Activated T-cell treated with anti-CD3 and anti-CD28 coated beads, Interleukin-2, amount 50 U/mL, for 48 hours (primary cell): ENCODE measurements around the gene SCAI.
"Not testable (repeated sequence)": the region's sequence is repeated elsewhere in the genome, so short reads cannot be mapped to it uniquely, and the experiment has no call there.

Experiments used
- DNase-seq, 2 experiments: peaks; one replicate each; pipeline ENCODE4 v3.0.0-alpha.2; 2020

SCAI gene

DNA sequence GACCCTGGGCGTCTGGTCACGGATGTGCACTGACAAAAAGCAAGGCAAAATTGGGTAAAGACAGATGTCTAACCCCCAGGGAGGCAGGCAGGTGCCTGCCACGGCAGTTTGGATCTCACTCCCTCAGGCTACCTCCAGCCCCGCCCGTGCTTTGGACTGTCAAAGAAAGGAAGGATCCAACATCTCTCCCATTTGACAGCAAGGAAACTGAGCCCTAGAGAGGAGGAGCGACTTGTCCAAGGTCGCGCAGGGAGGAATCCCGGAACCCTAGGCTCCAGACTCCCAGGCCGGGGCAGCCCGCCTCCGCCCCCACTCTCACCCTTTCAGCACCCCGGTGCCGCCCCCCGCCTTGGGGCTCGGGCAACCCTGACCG, 202.8 kb downstream of the SCAI start:
- no peak for DNase-seq

DNA sequence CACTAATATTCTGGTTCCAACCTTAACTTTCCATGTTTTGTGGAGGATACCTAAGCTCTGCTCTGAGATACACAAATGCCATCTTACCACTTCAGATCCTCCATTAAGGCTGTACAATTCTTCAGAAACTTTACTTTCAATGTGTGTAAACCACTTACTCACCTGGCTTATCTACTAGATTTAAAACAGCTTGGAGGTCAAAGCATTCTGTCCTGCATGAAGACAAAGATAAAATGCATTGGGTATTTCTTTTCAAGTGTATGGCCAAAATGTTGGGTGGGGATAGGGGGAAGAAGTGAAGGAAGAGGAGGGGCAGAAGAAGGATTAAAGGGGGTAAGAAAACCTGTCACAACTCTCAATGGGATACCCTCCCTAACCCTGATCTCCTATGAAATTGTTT, 203.4 kb downstream of the SCAI start:
- no peak for DNase-seq

DNA sequence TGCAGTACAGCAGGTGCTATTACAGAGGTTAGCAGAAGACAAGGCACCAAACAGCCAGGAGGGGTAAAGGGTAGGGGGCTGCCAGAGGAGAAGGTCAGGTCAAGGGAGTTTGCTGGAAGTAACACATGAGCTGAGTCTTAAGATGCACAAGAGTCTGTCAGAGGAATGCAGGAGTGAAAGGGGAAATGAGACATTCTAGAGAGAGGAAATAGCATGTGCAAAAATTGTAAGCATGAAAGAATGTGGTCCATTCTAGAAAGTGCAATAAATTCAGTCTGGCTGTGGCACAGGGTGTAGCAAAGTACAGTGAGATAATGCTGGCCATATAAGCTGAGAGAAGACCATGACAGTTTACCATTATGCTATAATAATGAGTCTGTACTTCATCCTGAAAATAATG, 209.0 kb downstream of the SCAI start:
- no peak for DNase-seq

DNA sequence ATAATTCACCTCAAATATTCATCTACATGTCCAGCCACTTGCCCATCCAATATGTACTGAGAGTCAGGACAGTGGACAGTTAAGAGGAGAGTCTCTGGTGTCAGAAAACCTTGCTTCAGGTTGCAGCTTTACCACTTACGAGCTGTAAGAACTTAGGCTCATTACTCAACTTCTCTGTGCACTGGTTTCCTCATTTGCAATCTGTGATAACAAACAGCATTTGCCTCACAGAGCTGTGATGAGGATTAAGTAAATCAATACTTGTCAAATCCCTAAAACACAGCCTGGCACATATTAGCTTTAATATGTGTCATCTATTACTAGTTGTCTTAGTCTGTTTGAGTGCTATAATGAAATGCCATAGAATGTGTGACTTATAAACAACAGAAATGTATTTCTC, 211.0 kb downstream of the SCAI start:
- no peak for DNase-seq

DNA sequence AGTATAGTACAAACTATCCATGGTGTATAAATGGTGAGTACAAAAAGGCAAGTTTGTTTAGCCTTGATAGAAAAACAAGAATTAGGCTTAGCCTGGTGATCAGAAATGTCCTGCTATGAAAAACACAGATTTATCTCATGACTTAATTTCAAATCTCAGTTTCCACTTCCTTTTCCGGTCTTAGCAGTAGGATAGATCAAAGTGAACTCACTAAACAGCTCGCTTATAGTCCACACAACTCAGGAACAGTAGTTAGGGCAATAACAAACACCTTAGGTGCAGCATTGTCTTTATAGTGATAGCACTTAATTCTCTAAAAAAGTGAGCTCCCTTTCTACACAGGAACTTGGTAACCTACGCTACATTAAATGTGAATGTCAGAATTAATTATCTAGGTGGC, 213.9 kb downstream of the SCAI start:
- DNase-seq: no peak

DNA sequence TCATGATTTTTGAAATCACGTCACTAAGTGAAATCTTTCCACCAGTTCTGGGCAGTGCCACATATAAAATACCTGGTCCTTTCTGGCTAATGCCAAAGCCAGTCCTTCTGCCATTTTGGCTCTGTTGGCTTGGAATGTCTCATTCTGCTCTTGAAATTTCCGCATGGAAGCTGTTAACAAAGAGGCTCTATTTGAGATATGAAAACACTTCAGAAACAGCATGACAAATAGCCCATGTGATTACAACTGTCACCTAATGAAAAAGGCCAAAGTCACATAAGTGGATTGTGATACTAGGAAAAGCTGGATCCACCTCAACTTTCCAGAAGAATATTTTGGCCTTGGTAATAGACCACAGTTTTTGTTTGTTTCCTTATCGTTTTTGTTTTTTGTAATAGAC, 215.2 kb downstream of the SCAI start:
- no peak for DNase-seq

DNA sequence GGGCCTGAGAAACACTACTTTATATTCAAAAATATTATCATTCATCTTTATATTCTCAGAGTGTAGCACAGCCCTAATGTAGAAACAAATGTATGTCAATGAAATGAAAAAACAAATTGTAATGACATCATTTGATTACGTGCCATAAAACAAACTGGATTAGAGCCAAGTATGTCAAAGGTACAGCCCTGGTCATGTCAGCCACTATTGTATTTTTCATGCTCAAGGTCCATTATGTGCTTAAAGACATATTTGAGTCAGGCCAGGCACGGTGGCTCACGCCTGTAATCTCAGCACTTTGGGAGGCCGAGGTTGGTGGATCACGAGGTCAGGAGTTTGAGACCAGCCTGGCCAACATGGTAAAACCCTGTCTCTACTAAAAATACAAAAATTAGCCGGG, 222.9 kb downstream of the SCAI start:
- not testable (repeated sequence) for DNase-seq

DNA sequence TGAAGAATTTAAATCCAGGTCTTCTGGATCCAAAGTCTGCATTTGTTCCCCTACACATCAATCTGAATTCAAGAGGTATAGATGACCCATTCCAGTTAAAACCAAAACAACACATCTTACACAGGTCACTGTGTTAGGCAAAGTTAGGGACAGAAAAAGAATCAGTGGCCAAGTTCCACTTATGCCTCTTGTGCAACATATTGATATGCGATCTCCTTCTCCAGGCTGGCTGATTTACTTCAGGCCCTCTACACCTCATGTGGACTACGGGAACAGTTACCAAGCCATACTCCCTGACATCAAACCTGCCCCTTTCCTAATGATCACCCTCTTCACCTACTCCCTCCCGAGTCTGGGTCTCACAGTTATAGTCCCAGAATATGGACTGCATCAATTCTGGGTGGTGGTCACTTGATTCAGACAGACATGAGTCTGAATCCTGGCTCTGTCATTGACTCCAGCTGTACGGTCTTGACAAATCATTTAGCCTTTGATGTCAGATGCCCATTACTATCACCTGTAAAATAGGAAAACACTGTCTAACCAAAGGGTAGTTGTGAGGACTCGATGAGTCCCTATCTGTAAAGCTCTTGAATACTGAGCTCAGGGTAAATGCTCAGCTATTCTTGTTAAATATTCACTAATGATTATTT, 228.4 kb downstream of the SCAI start:
- DNase-seq: no peak

DNA sequence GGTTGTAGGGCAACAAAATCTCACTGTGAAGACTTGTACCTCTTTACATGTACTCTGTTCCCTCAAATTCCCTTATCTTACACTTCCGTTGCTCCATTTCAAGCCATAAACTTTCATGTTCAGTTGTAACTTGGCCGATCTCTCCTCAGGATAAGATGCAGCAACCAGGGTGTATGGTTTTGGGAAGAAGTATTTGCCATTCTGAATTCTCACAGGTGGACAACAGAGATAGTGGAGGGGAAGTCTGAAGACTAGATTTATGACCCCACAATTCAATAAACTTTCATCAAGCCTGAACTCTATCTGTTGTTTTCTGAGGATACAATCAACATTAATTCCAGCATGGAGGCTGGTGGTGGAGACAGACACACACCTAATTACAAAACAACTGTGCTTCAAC, 229.9 kb downstream of the SCAI start:
- no peak for DNase-seq

DNA sequence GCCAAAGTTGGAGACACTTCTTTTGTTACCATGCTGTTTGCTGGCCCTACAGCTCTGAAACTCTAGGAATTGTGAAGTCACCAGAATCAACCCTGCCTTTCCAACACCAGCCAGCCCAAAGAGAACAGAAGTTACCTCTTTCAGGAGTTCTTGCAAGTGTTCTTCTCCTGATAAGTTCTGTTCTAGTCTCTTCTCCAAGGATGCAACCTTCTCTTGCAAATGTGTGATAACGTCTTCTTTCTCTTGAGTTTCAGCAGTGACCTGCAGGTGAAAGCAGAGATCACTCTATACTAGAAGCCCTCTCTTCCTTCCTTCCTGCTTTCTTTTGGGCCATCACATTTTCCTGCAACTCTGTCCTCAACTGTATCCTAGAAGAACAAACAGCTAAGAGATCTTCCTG, 231.6 kb downstream of the SCAI start:
- DNase-seq: no peak

DNA sequence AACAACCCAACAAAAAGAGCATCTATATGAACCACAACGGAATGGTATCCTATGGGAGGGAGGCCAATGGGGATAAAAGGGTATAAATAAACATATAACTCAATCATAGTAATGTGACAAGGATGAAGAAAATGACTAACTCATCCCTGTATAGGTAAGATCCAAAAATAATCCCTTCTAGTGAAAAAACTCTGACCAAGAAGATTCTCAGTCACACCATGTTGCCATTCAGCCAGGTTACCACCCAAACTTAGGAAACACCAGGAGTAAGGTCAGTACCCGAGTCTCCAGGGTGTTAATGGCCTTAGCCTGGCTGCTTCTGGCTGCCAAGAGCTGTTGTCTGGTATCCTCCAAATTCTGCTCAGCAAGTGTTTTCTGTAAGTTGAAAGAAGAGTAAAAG, 235.2 kb downstream of the SCAI start:
- DNase-seq: no peak

DNA sequence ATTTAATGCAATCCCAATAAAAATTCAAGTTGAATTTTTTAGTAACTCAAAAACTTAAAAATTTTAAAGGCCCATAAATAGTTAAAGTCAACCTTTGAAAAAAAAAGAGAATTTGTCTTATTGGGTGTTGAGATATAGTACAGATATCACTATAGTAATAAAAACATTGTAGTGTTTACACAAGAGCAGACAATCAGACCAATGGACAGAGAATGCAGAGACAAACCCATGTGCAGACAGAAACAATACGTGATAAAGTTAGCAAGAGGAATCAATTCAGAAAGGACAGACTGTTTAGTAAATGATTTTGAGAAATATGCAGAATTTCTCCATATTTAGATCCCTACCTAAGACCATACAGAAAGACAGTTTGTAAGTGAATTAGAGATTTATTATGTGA, 236.4 kb downstream of the SCAI start:
- DNase-seq: no peak

DNA sequence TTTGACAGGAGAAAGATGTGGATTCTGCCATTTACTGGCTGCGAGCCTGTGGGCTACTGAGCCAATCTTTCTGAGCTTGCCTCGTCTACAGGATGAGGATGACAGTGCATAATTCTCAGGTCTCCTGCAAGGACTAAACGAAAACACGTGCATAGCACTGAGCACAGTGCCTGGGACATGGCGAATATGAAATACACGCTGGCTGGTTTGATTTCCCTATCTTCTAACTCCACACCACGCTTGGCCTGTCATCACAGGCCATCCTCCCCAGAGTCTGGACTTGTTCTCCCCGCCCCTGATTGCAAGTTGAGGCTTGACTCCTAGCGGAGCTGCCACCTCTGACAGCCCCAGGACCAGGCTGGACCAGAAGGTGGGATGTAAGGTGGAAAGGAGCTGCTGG, 243.5 kb downstream of the SCAI start:
- no peak for DNase-seq

DNA sequence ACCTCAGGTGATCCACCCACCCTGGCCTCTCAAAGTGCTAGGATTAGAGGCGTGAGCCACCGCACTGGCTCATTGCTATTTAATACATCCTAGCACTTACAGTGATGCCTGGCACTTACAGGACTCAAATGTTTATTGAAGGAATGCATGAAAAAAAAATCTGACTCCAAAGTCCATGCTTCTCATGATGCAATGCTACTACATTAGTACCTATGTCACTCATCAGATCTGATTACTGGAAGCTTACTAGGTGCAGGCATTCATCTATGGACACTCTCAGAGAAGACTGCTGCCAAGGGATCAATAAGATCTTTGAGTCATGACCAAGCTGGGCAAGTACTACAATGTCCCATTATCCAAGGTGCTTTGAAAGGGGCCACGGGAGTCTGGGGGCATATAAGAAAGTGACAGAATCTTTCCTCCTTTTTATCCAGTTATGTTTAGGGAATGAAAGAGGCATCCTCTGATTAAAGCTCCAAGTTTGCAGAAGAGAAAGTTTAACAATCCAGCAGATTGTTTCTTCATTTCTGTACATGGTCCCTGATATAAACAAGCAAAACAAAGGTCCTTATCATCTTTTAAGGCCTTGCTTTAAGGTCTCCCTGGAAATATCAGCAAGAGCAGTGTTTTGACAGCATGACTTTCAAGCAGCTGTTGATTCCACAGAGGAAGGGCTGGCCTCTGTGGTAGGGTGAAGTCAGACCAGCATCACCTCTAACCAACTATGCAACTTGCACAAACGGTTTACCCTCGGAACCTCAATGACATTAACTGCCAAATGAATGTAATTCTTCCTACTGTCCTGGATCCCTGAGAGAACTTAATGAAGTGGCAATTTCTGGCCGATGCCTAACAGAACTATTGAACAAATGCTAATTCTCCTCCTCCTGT, 245.5 kb downstream of the SCAI start:
- no peak for DNase-seq

DNA sequence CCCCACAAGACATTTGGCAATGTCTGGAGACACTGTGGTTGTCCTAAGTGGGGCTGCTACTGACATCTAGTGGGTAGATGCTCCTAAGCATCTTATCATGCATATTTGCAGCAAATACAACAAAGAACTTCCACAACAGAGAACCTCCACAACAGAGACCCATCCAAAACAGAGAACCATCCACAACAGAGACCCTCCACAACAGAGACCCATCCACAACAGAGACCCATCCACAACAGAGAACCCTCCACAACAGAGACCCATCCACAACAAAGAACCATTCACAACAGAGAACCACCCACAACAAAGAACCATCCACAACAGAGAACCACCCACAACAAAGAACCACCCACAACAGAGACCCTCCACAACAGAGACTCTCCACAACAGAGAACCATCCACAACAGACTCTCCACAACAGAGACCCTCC, 248.6 kb downstream of the SCAI start:
- DNase-seq: peak in 1 of 2 experiments; percentile 27

DNA sequence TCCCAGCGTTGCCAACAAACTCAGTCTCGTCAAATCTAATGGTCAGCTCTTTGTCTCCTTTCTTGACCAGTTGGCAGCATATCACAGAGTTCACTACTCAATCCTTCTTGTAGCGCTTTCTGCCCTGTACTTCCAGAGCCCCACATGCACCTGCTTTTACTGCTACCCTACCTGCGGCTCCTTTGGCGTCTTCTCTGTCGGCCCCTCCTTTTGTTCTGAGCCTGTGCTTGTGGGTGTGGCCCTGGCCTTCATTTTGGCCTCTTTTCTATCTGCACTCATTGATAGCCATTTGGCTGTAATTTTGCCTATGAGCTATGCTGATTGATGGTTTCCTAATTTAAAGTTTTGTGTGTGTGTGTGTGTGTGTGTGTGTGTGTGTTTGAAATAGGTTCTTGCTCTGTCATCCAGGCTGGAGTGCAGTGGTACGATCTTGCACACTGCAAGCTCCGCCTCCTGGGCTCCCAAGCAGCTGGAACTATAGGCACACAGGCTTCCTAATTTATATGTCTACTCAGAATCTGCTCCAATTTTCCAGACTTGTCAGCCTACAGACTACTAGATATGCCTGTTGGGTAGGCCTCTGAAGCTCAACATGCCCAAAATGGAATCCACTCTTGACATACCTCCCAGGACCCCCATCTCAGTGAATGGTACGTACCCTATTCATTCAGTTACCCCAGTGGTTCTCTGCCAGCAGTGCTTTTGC, 249.1 kb downstream of the SCAI start:
- DNase-seq: no peak
